Superior temporal gyrus (tissue), 1 donor: ENCODE results near the gene ATP6AP1.

Experiments
- DNase-seq: peaks from one replicate; pipeline ENCODE4 v3.0.0-alpha.2; 2016; ENCODE audit errors: extremely low spot score

ATP6AP1 gene

DNA sequence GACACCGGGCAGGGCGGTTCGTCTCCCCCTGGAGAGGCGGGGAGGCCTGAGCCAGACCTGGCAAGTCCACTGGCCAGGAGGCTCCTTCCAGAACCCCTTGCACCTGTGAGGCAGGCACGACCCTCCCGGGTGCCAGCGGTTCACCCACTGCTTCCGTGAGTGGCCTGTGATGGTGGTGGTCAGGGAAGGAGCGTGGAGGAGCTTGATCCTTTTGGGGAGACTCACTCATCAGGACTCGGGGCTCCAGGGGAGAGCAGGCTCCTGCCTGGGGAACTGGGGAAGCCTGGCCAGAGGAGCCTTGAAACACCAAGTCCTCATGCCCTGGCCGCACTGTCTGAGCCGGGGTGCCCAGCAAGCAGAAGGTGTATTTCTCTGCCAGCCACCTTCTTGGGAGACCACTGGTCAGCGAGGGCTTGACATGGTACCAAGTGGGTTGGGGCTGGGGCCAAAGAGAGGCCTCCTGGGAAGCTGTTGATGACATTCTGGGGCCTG lies 16.3 kb downstream of the ATP6AP1 start:
- DNase-seq = no peak

DNA sequence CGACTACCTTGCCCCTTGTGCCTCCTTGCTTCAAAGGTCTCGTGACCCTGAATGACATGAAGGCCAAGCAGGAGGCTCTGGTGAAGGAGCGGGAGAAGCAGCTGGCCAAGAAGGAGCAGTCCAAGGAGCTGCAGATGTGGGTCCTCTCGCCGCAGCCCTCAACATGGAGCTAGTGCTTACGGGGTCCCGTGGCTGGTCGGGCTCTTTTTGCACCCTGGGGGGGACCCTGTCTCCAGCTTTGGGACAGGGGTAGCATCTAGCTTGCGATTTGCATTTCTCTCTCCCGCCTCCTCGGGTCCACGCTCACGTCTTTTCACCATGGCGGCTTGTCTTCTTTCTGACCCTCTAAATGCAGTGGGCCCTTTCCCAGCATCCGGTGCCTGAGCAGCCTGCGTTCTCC lies 17.3 kb downstream of the ATP6AP1 start:
- no peak for DNase-seq

DNA sequence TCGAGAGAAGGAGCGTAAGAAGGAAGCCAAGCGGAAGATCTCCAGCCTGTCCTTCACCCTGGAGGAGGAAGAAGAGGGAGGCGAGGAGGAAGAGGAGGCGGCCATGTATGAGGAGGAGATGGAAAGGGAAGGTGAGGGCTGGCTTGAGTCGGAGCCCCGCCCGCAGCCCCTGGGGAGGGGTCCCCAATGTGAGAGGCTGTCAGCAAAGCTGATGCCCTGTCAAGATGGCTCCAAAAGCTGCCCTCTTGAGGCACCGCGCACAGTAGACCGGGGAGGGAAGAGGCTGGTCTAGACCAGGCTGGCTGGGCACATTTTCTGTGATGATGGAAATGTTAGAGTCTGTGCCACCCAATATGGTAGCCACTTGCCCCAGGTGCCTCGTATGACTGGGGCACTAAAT lies 18.0 kb downstream of the ATP6AP1 start:
- no peak for DNase-seq

DNA sequence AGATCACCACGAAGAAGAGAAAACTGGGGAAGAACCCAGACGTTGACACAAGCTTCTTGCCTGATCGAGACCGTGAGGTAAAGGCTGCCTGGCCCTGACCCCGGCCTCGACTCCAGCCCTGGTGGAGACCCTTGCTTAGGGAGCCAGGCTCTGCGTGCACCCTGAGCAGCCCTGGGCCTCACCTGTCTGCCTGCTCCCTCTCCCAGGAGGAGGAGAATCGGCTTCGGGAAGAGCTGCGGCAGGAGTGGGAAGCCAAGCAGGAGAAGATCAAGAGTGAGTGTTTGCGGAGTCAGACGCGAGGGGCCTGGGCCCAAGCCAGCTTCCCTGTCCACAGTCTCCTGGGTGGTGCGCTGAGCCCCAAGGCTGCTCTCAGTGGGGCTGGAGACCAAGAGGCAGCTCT lies 20.0 kb downstream of the ATP6AP1 start:
- DNase-seq = no peak

DNA sequence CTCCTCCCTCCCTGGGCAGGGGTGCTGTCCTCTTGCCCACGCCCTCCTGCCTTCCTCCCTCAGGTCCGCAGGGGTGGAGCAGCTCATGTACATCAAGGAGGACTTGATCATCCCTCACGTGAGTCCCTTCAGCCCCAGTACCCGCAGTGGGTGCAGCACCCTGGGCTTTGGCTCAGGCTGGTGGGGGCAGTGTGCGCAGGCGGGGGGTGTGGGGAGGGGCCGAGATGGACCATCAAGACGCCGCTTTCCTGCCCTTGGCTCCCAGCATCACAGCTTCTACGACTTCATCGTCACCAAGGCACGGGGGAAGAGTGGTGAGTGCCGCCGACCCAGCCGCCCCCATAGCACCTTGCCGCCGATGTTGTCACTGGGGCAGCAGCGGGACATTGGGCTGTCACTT lies 21.1 kb downstream of the ATP6AP1 start:
- no peak for DNase-seq

DNA sequence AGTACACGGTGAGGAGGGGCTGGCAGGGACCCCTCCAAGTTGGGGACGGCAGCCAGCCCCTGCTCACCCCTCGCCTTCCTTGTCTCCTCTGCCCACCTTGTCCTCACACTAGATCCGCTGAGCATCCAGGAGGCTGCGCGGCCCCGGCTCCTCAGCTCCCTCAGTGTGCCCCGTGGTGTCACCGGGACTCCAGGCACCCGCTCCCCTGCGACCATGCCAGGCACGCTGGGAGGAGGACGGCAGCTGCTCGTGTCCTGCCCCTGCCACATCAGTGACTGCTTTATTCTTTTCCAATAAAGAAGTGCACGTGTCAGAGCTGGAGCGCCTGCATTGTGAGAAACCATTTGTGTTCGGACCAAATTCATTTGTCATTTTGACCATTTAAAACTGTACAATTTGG lies 21.8 kb downstream of the ATP6AP1 start:
- DNase-seq = no peak

DNA sequence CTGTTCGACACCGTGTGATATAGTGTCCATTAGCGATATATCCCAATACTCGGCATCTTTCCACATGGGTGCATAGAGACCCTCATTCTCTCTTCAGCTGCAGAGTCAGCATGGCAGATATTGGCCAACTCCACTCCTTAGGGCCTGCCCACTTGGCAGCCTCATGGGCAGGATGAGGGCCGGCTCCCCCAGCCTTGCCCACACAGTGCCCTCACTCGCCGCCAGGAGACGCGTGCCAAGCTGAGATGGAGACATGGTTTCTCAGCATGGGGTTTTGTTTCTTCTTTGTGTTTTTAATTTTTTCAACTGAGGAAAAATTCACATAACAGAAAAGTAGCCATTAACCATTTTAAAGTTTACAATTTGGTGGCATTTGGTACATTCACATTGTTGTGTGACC lies 24.3 kb downstream of the ATP6AP1 start:
- no peak for DNase-seq

DNA sequence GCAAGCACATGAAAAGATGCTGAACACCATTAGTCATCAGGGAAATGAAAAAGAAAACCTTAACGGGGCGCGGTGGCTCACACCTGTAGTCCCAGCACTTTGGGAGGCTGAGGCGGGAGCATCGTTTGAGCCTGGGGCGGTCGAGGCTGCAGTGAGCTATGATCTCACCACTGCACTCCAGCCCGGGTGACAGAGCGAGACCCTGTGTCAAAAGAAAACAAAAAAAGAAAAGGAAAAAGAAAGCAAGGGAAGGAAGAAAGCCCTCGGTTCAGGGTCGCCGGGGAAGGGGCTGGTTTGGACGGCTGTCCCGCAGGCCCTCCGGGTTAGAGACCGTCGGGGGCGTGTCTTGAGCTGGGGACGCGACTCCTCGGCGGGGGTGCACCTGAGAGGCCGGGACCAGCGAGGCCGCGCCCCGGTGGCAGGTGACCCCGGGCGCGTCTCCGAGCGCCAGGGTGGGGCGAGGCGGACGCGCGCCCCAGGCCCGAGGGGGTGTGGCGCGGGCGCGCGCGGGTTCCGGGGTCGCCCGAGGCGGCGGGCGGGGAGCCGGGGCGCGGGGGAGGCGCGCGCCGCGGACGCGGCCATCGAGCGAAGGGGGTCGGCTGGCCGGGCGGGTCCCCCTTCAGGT lies 29.1 kb downstream of the ATP6AP1 start:
- DNase-seq = no peak

DNA sequence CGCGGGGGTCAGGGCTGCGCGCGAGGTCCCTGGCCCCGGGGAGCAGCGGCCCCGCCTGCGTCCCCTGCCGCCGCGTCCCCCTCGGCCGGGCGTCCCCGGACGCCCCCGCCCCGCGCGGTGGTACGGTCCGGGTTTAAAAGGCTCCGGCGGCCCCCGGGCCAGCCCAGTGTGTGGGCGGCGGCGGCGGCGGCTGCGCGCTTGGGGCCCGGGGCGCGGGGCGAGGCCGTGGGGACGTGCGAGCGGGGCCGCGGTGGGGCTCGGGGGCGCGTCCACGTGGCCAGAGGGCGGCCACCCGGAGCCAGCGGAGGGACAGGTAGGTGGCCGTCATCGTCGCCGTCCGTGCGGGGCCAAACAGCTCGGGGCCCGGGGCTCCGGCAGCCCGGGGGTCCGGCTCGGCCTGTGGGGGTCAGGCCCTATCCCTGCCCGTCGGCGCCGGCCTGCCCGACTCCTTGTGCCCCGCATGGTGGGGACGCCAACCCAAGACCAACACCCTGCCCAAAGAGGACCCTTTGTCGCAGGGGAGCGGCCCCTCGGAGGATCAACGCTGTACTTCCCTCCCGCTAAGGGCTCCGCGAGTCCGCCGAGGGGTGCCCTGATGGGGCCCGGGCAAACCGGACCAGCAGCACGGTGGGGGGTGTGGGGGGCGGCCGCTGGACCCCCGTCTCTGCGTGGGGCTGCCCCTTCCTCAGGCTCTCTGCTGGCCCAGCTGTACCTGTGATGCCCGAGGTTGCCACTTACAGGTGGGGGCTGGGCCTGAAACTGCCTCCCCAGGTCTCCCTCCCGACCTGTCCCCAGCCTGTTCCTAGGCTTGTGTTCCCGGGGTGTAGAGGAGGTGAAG lies 29.9 kb downstream of the ATP6AP1 start, which contains the start of gene PLXNA3:
Gene PLXNA3 (plus strand): TSS at position 166 of the 838 bp plus-strand sequence. CDS start 1,903 bp downstream, outside the sequence.
- DNase-seq = no peak

DNA sequence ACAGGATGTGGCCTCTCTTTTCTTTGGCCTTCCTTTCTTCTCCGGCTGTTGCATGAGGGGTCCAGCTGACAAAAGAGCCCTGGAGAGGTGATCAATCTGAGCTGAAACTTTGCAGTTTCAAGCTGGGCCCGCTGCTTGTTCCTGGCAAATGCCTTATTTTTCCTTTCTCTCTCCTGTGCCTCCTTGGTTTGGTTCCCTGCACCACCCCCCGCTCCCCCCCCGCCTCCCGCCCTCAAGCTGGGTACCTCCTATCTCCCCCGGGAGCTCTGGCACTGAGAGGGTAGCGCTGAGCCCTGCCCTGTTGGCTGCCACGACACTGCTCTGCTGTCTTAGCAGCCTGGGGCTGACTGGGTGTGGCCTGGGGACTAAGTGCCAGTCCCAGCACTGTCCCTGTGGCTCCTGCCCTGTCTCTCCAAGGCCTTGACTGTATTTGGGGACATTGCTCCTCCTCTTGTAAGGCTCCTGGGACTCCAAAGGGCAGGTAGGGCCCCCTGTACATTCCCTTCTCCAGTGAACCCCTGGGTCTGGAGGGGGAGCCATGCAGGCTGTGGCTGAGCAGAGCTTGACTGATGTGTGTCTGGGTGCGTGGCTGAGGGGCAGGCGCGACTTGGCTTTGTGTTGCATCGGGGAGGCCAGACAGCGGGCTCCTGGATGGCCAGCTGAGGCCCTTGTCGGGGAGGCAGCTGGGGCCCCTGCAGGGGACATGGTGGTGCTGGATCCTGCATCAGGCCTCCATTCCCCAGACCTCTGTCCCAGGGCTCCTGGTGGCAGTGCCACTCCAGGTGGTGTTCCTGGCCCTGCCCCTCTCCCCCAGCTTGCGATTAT lies 30.7 kb downstream of the ATP6AP1 start:
- DNase-seq = no peak

DNA sequence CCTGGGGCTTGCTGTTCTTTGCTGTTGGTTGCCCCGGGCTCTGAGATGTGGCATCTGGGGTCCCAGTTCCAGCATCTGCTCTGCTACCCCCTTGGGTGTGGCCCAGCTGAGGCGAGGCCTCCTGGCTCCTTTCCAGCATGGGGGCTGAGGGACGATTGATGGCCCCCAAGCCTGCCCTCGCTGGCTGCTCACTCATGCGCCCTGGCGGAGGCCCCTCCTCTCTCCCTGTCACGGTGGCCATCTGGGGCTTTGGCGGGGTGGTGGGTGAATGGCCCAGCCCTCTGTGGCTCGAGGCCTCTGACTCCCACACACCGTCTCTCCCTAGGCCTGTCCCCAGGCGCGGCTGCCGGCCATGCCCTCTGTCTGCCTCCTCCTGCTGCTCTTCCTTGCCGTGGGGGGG lies 31.4 kb downstream of the ATP6AP1 start:
- no peak for DNase-seq

DNA sequence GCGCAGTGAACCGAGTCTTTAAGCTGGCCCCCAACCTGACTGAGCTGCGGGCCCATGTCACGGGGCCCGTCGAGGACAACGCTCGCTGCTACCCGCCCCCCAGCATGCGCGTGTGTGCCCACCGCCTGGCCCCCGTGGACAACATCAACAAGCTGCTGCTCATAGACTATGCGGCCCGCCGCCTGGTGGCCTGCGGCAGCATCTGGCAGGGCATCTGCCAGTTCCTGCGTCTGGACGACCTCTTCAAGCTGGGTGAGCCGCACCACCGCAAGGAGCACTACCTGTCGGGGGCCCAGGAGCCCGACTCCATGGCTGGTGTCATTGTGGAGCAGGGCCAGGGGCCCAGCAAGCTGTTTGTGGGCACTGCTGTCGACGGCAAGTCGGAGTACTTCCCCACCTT lies 31.8 kb downstream of the ATP6AP1 start:
- no peak for DNase-seq

DNA sequence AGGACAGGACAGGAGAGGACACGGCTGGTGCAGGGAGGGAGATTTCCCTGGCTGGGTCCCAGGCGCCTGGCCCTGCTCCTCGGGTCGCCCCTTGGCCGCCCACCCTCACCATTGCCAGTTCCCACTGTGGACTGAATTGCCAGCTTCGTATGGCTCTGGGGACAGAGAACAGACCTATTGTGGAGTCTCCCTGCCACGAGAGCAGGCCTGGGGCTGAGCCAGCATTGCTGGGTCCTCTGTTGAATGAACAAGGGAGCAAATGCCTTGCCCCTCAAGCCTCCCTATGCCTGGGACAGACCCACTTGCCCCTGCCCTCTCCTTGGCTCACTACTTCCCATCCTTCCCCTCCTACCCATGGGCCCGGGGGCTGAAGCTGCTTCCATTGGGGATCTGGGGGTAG lies 33.9 kb downstream of the ATP6AP1 start:
- no peak for DNase-seq

DNA sequence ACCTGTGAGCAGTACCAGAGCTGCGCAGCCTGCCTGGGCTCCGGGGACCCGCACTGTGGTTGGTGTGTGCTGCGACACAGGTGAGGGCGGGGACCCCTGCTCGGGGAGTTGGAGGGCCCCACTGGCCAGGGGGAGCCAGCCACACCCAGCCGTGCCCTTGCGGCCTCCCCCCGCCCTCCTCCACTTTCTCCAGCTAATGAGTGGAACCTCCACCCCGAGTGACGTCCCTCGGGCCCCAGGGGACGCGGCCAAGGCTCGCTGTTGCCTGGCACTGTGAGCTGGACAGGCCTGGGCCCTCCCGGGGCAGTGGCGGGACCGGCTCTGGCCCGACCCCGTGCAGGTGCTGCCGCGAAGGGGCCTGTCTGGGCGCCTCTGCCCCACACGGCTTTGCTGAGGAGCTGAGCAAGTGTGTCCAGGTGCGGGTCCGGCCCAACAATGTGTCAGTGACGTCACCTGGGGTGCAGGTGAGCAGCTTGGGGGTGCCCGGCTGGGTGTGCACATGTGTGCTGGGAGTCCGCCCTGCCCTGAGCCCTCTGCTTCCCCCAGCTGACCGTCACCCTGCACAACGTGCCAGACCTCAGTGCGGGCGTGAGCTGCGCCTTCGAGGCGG lies 35.2 kb downstream of the ATP6AP1 start:
- DNase-seq = no peak

DNA sequence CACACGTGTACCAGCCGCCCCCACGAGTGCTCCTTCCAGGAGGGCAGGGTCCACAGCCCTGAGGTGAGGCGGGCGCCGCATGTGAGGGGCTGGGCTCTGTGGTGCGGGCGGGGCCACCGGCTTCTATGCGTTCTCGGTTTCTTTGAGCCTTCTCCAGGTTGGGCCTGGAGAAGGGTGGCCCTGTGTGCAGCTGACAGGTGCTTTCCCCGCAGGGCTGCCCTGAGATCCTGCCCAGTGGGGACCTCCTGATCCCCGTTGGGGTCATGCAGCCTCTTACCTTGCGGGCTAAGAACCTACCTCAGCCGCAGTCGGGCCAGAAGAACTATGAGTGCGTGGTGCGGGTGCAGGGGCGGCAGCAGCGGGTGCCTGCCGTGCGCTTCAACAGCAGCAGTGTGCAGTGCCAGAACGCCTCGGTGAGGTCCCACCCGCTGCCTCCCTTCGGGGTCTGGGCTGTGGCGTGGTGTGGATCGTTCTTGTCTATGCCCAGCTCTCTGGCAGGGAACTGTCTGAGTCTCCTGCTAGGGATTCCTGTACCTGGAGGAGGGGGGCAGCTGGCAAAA lies 36.4 kb downstream of the ATP6AP1 start:
- DNase-seq = no peak

DNA sequence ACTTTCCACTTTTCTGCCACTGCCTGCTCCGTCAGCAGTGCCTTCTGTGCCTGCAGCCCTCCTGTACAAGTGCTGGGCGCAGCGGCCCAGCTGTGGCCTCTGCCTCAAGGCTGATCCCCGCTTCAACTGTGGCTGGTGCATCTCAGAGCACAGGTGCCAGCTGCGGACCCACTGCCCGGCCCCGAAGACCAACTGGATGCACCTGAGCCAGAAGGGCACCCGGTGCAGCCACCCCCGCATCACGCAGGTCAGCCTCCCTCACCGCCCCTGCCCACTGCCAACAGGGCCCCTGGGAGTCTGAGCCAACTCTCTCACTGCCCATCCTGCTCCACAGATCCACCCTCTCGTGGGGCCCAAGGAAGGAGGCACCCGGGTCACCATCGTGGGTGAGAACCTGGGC lies 37.1 kb downstream of the ATP6AP1 start:
- no peak for DNase-seq

DNA sequence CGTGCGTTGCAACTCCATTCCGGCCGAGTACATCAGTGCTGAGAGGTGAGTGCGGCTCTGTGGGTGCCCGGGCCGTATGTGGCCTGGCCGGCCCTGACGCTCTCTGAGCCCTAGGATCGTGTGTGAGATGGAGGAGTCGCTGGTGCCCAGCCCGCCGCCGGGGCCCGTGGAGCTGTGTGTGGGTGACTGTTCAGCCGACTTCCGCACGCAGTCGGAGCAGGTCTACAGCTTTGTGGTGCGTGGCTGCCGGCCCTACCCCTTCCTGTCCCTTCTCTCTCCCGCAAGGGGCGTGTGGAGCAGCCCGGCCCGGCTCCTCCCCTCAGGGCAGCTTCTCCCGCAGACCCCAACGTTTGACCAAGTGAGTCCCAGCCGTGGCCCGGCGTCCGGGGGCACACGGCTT lies 37.6 kb downstream of the ATP6AP1 start:
- no peak for DNase-seq

DNA sequence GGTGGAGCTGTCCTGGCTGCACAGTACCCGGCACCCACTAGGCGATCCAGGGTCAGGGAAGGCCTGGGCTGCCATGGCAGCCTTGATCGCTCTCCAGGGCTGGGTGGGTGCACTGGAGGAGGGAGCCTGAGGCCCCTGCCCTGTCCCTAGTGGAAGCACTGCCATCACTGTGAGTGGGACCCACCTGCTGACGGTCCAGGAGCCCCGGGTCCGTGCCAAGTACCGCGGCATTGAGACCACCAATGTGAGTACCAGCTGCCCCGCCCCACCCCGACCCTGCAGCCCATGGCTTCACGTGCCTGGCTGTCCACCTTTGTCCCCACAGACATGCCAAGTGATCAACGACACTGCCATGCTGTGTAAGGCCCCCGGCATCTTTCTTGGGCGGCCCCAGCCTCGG lies 38.4 kb downstream of the ATP6AP1 start:
- DNase-seq = no peak

DNA sequence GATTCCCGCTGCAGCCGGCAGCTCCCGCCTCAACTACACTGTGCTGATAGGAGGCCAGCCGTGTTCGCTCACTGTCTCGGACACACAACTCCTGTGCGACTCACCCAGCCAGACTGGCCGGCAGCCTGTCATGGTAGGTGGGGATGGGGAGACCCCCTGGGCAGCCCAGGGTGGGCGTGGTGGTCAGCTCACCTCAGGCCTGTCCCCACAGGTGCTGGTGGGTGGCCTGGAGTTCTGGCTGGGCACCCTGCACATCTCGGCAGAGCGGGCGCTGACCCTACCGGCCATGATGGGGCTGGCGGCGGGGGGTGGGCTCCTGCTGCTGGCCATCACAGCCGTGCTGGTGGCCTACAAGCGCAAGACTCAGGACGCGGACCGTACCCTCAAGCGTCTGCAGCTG lies 39.1 kb downstream of the ATP6AP1 start:
- no peak for DNase-seq

DNA sequence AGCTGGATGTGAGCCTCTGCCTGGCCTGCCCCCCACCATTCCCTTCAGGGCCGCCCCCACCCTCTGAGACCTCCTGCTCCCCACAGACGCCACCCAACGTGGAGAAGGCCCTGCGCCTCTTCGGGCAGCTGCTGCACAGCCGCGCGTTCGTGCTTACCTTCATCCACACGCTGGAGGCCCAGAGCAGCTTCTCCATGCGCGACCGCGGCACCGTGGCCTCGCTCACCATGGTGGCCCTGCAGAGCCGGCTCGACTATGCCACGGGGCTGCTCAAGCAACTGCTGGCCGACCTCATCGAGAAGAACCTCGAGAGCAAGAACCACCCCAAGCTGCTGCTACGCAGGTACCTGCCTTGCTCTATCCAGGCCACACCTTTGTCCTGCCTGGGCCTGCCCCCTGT lies 39.7 kb downstream of the ATP6AP1 start:
- no peak for DNase-seq

DNA sequence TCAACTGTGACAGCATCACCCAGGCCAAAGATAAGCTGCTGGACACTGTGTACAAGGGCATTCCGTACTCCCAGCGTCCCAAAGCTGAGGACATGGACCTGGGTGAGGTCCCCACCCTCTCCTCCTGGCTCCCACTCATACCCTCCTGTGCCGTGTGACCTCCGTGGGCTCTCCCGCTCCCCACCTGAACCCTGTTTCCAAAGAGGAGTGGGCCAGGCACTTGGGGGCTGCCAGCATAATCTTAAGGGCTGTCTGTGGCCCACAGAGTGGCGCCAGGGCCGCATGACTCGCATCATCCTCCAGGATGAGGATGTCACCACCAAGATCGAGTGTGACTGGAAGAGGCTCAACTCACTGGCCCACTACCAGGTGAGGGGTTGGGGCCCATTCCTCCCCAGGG lies 40.6 kb downstream of the ATP6AP1 start:
- DNase-seq = no peak

DNA sequence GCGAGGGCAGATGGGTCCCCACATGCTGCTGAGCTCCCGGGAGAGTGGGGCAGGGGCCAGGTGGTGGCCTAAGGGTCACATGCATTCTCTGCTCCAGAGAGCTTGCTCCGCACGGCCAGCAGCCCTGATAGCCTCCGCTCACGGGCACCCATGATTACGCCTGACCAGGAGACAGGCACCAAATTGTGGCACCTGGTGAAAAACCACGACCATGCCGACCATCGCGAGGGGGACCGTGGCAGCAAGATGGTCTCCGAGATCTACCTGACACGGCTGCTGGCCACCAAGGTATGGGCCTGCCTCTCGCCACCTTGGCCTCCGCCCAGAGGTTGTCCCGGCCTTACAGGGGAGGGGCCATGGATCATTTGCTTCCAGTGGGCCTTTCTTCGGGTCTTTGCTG lies 41.4 kb downstream of the ATP6AP1 start:
- no peak for DNase-seq
